Natural killer cell treated with Interleukin-12 subunit alpha and Interleukin-12 subunit beta and Interleukin-15 and Interleukin-18, amount 100 ng/mL, for 72 hours (primary cell): ENCODE measurements around the gene DOK7. TPM values are rescaled to one million over a fixed set of nuclear protein-coding genes. Genes with fewer than 3 reads are reported as not detected.
A peak's percentile ranks its signal among the peaks of the same experiment; 100 is the strongest.
"Not testable (repeated sequence)": the region's sequence is repeated elsewhere in the genome, so short reads cannot be mapped to it uniquely, and the experiment has no call there.

Experiments used
- ATAC-seq, 2 donors: fragments of 150-1000 bp; cut with Tn5 transposase in 1 of 2; sonication (Bioruptor Pico), chemical (Tn5 transposase) in 1 of 2; 2 replicates each; pipeline ENCODE4 v1.10.0; 2021
- DNase-seq: peaks from one replicate; pipeline ENCODE4 v3.0.0; 2022; ENCODE audit warnings: low spot score
- H3K27ac Mint-ChIP-seq, 2 donors: 1 replicate in 1 of 2; 2 replicates in 1 of 2; pipeline ENCODE4 v1.8.0; 2022; ENCODE audit warnings: mixed read lengths in 2 of 2, mild to moderate bottlenecking in 1 of 2, moderate library complexity in 1 of 2
- H3K27me3 Mint-ChIP-seq, 2 donors: 1 replicate in 1 of 2; 2 replicates in 1 of 2; pipeline ENCODE4 v1.8.0; 2022; ENCODE audit warnings: mixed read lengths in 2 of 2
- H3K36me3 Mint-ChIP-seq: one replicate; pipeline ENCODE4 v1.8.0; 2022; ENCODE audit warnings: mixed read lengths
- H3K4me1 Mint-ChIP-seq, 2 donors: 1 replicate in 1 of 2; 2 replicates in 1 of 2; pipeline ENCODE4 v1.8.0; 2022; ENCODE audit warnings: low read depth in 2 of 2, mixed read lengths in 2 of 2, mild to moderate bottlenecking in 1 of 2
- H3K4me3 Mint-ChIP-seq: one replicate; pipeline ENCODE4 v1.8.0; 2022; ENCODE audit warnings: mixed read lengths
- H3K9me3 Mint-ChIP-seq: 2 replicates; pipeline ENCODE4 v1.8.0; 2022; ENCODE audit warnings: mixed read lengths
- total RNA-seq, 2 donors: library from RNA; stranded (reverse); gene quantifications; one replicate each; pipeline ENCODE4 v1.2.3, GENCODE V29; 2022

Gene DOK7
- total RNA-seq, 2 donors from 2014 or later: 0.17 TPM; not detected in 1

DNA sequence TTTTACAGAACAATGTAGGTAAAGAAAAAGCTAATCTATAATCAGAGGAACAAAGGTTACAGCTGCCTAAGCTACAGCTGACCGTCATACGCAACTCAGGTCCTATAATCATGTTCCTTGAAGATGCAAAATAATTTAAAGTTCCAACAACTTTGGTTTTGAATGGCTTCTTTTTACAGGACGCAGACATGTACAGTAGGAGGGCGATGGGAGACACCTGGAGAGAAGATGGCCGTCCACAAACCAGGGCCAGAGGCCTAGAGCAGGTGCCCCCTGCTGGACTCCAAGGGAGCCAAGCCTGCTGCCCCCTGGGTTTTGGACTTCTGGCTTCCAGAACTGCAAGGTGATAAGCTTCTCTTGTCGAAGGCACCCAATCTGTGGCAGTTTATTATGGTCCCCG lies 10.7 kb upstream of the DOK7 start:
- no peak for DNase-seq
- Mint-ChIP-seq H3K9me3 (no peaks in the 10 kb centered on the region), H3K4me3 (no peak overlapping the region), H3K36me3 (no peaks in the 10 kb centered on the region), H3K27ac (no peak overlapping the region), H3K4me1 (no peaks in the 10 kb centered on the region), H3K27me3 (peaks cover 0 to 4% of the 10 kb centered on the region in 2 donors)
- ATAC-seq: no peak

DNA sequence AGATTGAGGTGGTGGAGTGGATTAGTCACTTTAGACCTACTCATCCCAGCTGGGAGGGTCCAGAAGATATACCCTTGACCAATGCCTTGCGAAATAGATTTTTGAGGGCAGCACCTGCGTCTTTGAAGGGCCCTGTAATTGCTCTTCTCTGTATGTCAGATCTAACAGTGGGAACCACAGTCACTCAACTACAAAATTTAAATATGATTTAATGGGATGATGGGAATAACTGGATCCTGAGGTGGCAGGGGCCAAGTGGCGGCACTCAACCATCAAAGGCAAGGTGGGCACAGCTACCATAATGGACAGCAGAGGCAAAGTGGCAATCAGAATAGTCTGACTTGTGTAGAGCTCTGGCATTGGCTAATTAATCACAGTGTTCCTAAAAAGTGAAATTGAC lies 7.5 kb upstream of the DOK7 start:
- not testable (repeated sequence) for ATAC-seq, H3K27ac Mint-ChIP-seq, H3K9me3 Mint-ChIP-seq, H3K36me3 Mint-ChIP-seq, H3K4me1 Mint-ChIP-seq, H3K4me3 Mint-ChIP-seq, DNase-seq
- peaks cover 7 to 16% of the 10 kb centered on the region in 2 donors for H3K27me3 Mint-ChIP-seq

DNA sequence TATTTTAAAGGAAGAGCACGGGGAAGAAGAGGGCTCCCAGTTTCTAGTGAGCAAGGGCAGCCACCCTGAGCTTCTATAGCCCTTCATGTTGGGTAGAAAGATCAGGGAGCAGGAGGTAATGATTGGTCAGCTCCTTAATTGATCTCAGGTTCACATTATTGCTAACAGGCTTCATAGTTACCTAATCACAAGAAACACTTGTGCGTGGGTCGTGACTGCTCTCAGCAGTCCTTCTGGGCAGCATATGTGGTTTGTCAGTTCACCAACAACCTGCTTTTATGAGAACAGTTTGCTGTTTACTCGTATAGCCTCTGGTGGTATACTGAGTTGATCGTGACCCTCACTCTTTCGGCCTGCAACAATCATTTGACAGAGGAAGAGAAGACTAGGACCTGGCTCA lies 4.7 kb upstream of the DOK7 start:
- ATAC-seq: no peak

DNA sequence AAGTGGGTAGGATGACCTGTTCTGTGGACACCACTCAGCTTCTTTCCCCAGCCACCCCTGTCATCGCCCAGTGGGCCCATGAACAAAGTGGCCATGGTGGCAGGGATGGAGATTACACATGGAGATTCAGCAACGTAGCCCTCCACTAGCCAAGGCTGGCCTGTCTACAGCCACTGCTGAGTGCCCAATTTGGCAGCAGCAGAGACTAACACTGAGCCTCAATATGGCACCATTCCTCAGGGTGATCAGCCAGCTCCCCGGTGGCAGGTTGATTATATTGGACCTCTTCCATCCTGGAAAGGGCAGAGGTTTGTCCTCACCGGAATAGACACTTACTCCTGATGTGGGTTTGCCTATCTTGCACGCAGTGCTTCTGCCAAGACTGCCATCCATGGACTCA lies 4.0 kb upstream of the DOK7 start:
- not testable (repeated sequence) for H3K4me1 Mint-ChIP-seq, DNase-seq, ATAC-seq, H3K36me3 Mint-ChIP-seq, H3K27ac Mint-ChIP-seq, H3K4me3 Mint-ChIP-seq, H3K9me3 Mint-ChIP-seq
- H3K27me3 Mint-ChIP-seq: peaks cover 7 to 26% of the 10 kb centered on the region in 2 donors

More for the DNA sequence above, 4.7 kb upstream of the DOK7 start:
- H3K4me1 Mint-ChIP-seq: peaks cover 0 to 3% of the 10 kb centered on the region in 2 donors
- no peaks in the 10 kb centered on the region for H3K36me3 Mint-ChIP-seq
- no peak overlapping the region for H3K4me3 Mint-ChIP-seq
- DNase-seq: no peak
- no peak overlapping the region for H3K27ac Mint-ChIP-seq
- H3K9me3 Mint-ChIP-seq: no peaks in the 10 kb centered on the region
- H3K27me3 Mint-ChIP-seq: peaks cover 7 to 26% of the 10 kb centered on the region in 2 donors

DNA sequence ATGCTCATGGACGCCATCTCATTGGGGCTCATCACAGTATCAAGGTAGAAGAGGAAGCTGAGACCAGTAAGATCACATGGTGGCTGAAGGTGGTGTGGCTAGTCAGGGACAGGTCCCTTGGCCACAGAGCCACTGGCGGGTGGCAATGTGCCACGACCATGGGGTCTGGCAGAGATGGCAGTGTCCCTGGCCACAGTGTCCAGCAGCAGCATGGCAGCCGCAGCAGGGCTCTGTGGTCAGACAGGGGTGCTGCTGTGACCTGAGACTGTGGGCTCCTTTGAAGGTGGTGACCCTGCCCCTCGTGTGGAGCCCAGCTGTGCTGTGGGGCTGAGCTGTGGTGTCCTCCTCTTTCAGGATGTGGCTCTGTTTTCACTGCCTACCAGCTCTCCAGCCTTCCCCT lies 2.2 kb upstream of the DOK7 start:
- Mint-ChIP-seq H3K36me3 (no peaks in the 10 kb centered on the region), H3K9me3 (no peaks in the 10 kb centered on the region), H3K4me3 (no peak overlapping the region), H3K4me1 (peaks cover 0 to 3% of the 10 kb centered on the region in 2 donors), H3K27me3 (peaks cover 7 to 27% of the 10 kb centered on the region in 2 donors), H3K27ac (no peak overlapping the region)
- ATAC-seq (peak in 1 of 2 donors; percentile 34), DNase-seq (no peak)

- Mint-ChIP-seq H3K27ac (no peak overlapping the region), H3K36me3 (no peaks in the 10 kb centered on the region), H3K9me3 (no peaks in the 10 kb centered on the region), H3K27me3 (peaks cover 7 to 27% of the 10 kb centered on the region in 2 donors), H3K4me3 (no peak overlapping the region), H3K4me1 (peaks cover 0 to 3% of the 10 kb centered on the region in 2 donors)
- DNase-seq (no peak), ATAC-seq (peak in 1 of 2 donors; percentile 17)
These were observed 1.4 kb upstream of the DOK7 start for GRCh38 chr4:3461515-3462291.

DNA sequence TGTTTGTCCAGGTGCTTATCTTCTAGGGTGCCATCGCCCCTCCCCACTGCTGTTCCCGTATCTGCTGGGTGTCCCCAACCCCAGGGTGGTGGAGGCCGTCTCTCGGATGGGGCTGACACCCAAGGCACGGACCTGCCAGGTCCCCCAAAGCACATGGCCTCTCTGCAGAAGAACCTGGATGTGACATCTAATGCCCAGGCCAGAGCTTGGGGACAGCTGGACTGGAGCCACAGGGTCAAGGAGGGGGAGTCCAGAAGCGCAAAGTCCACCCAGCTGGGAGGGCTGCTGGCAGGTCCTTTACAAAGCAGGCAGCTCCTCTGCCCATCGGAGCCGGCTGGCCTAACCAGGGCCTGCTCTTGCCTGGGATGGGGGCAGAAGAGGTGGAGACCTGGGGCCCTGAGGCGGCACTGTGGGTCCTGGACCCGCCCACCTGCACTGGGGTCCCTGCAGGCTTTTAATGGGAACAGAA lies 751 bp upstream of the DOK7 start:
- Mint-ChIP-seq H3K9me3 (no peaks in the 10 kb centered on the region), H3K27ac (no peak overlapping the region), H3K4me3 (no peak overlapping the region), H3K4me1 (peaks cover 0 to 3% of the 10 kb centered on the region in 2 donors), H3K36me3 (no peaks in the 10 kb centered on the region), H3K27me3 (peaks cover 7 to 27% of the 10 kb centered on the region in 2 donors)
- DNase-seq: no peak
- no peak for ATAC-seq

DNA sequence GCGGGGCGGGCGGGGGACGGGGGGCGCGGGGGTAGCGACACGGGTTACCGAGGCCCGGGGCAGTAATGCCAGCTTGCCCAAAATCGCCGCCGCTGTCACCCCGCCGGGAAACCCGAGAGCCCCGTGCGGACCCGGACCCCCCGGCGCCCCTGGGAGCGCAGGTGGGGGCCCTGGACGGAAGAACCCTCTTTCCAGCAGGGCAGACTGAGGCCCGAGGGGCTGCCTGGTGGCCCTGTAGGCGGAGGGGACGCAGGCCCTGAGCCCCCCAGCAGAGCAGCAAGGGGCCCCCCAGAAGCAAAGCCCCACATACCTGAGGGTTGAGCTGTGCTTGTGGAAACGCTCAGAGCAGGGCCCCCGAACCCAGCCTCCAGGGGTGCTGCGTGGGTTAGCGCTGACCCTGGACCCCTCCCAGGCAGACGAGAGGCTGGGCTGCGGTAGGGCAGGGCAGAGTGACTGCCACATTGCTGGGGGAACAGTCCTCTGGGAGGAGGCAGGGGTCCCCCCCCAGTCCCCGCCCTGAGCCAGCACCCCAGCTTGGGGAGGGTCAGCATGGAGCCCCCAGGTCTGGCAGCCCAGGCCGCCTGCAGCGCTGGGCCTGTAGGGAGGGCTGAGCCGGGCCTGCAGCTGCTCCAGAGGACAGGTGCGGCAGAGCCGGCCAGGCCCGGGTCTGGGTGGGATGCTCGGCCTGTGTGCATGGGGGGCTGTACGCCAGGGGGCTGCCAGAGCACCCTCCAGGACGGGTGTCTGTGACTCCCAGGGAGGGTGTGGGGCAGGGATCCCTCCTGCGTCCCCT lies 646 bp downstream of the DOK7 start:
- Mint-ChIP-seq H3K36me3 (no peaks in the 10 kb centered on the region), H3K4me3 (no peak overlapping the region), H3K9me3 (no peaks in the 10 kb centered on the region), H3K4me1 (peaks cover 0 to 3% of the 10 kb centered on the region in 2 donors), H3K27me3 (peaks cover 7 to 24% of the 10 kb centered on the region in 2 donors), H3K27ac (no peak overlapping the region)
- ATAC-seq (peak in 1 of 2 donors; percentile 6), DNase-seq (no peak)

DNA sequence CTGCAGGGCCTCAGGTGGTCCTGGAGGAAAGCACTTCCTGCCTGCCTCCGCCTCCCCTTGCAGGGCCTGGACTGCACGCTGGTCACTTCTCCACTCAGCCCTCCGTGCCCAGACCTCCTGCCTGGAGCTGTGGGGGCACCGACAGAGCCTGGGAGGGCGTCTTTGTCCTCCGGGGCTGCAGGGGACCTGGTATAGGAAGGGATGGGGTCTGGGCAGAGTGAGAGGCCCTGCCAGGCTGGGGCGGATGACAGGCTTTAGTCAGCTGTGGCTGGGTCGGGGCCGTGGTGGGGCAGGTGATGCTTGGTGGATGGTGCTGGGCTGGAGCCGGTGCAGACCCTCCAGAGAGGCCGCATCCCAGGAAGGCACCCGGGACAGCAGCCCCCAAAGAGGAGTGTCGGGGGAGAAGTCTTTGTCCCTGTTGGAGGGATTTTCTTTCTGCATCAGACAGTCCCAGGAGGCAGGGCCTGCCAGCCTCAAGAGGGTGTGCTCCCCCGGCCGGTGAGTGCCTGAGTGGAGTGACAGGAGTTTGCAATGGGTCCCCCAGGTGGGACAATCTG lies 1.3 kb downstream of the DOK7 start:
- no peak overlapping the region for H3K27ac Mint-ChIP-seq
- H3K27me3 Mint-ChIP-seq: peaks cover 7 to 22% of the 10 kb centered on the region in 2 donors
- no peaks in the 10 kb centered on the region for H3K36me3 Mint-ChIP-seq
- peaks cover 0 to 3% of the 10 kb centered on the region in 2 donors for H3K4me1 Mint-ChIP-seq
- no peak for DNase-seq
- ATAC-seq: no peak
- no peak overlapping the region for H3K4me3 Mint-ChIP-seq
- H3K9me3 Mint-ChIP-seq: no peaks in the 10 kb centered on the region

DNA sequence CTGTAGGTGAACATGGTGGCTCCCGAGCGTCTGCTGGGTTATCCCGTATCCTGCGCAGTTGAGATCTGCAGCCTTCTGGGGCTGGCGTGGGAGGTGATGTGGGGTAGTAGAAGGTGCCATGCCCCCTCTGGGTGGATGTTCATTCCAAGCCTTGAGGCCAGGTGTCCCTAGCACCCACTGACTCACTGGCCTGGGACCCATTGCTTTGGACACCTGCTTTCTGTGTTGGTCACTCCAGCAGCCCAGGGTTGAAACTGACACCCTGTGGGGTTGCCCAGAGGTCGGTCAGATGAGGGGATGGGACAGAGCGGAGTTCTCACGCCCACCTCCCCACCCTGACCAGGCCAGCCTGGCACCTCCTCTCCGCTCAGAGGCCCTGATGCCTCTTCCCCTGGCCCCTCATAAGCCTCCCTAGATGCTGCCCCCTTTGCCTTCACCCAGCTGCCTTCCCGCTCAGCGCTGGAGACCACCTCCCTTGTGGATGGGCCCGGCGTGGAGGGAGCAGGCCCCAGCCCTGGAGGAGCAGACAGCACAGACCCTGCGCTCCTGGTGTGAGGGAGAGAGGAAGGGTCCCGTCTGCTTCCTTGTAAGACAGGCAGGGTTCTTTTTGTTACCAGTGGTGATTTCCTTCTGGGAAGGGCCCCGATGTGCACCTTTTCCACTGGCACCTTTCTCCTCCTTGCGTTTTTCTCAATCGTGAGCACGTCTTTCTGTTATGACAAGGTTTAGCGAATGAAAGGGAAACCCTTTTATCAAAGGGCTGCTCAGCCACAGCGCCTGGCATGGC lies 2.0 kb downstream of the DOK7 start:
- no peaks in the 10 kb centered on the region for H3K36me3 Mint-ChIP-seq
- DNase-seq (no peak), ATAC-seq (no peak)
- no peak overlapping the region for H3K4me3 Mint-ChIP-seq
- peaks cover 4 to 18% of the 10 kb centered on the region in 2 donors for H3K27me3 Mint-ChIP-seq
- no peak overlapping the region for H3K27ac Mint-ChIP-seq
- peaks cover 0 to 1% of the 10 kb centered on the region in 2 donors for H3K4me1 Mint-ChIP-seq
- no peaks in the 10 kb centered on the region for H3K9me3 Mint-ChIP-seq

DNA sequence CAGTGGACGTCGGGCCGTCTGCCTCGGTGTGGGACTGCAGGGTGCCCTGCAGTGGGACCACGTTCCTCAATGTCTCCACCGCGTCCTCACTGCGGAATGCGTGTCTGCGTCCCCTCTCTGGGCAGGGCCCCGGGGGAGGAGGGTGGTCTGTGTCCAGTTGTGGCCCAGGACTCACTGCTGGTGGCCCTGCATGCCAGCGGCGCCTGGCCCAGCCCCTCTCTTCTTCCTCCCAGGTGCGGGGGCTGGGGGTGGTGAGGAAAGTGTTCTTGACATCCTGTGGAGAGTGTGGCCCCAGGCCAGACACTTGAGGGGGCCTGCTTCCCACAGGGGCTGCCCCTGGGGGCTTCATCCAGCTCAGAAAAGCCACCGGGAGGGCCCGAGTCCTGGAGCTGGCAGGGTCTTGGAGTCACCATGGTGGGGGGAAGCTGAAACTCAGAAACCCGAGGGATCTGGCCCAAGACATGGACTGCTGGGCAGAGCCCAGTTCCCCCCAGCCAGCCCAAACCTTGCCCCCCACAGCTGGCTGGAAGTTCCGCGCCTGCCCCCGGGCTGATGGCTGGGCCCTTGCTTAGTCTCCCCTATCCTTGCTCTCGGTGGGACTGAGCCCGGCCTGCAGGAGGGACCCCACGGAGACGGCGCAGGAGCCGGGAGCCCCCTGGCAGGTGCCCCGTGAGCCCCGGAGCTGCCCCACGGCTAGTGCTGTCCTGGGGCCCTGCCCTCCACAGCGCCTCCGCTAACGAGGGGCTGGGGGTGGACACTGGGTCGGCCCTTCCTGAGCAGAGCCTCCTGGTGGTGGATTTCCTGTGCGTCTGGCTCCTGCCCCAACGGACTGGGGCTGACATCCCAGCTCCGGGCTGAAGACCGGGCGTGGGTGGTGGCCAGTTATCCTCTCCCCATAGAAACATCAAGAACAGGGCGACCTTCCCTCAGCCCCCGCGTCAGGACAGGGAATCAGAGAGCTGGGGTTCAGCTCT lies 2.9 kb downstream of the DOK7 start:
- DNase-seq (no peak), ATAC-seq (no peak)
- H3K4me3 Mint-ChIP-seq: no peak overlapping the region
- no peaks in the 10 kb centered on the region for H3K36me3 Mint-ChIP-seq
- no peak overlapping the region for H3K27ac Mint-ChIP-seq
- H3K27me3 Mint-ChIP-seq: peaks cover 0 to 16% of the 10 kb centered on the region in 2 donors
- H3K4me1 Mint-ChIP-seq: no peaks in the 10 kb centered on the region
- H3K9me3 Mint-ChIP-seq: no peaks in the 10 kb centered on the region

DNA sequence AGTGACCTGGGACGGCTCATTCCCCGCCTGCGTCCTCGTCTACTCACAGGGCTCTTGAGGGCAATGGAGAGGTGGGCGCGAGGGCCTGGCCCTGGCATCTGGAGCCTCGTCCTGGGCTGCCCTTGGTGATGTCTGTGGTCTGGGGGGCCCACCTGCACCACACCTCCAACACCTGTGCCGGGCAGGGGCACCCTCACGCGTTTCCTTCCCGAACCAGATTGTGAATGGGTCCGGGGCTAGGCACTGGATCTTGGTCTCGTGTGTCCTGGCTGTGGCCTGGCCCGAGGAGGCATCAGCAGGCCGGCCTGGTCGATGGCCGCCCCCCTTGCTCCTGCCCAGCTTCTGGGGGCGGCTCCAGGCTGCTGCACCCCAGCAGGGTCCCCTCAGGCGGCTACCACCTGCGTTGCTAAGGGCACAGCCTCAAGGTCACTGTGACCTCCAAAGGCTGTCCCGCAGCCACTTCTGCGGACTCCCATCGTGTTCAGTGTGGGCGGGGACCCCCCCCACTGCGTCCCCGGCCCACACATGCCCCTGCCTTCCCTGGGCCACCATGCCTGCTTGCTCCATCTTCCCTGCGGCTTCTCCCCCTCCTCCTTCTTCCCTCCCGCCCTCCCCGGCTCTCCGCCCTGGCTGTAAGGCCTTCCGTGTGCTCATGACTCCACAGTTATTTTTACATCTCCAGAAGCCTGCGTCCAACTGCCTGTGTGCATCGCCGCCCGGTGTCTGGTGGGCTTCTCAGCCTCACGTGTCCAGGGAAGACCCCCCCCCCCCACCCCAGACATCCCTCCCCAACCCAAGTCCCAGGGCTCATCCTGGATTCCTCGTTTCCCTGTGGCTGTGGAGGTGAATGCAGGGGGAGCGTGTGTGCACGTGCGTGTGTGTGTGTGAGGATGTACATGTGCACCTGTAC lies 3.8 kb downstream of the DOK7 start:
- no peak overlapping the region for H3K4me3 Mint-ChIP-seq
- DNase-seq: no peak
- no peak for ATAC-seq
- H3K36me3 Mint-ChIP-seq: no peaks in the 10 kb centered on the region
- no peaks in the 10 kb centered on the region for H3K9me3 Mint-ChIP-seq
- H3K27ac Mint-ChIP-seq: no peak overlapping the region
- peaks cover 0 to 16% of the 10 kb centered on the region in 2 donors for H3K27me3 Mint-ChIP-seq
- no peaks in the 10 kb centered on the region for H3K4me1 Mint-ChIP-seq
